ENCODE measurements around the gene ACTN4.

DNA sequence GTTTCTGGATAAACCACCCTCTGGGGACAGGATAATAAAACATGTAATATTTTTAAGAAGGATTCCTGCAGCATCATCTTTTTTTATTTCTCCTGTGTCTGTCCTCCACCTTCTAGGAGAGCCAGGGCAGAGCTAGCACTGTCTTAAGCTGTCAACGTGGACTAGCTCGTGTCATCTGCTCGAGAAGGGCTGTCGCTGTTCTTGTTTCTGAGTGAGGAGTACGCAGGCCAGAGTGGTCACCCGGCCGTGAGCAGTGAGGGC, 83.0 kb downstream of the ACTN4 start:
- TF ChIP-seq EZH2 (IDR thresholded peaks at IDR 0.05; ENCODE audit: borderline replicate concordance, low read depth, low read length, severe bottlenecking): no peak
- TF ChIP-seq, protein P1, sequence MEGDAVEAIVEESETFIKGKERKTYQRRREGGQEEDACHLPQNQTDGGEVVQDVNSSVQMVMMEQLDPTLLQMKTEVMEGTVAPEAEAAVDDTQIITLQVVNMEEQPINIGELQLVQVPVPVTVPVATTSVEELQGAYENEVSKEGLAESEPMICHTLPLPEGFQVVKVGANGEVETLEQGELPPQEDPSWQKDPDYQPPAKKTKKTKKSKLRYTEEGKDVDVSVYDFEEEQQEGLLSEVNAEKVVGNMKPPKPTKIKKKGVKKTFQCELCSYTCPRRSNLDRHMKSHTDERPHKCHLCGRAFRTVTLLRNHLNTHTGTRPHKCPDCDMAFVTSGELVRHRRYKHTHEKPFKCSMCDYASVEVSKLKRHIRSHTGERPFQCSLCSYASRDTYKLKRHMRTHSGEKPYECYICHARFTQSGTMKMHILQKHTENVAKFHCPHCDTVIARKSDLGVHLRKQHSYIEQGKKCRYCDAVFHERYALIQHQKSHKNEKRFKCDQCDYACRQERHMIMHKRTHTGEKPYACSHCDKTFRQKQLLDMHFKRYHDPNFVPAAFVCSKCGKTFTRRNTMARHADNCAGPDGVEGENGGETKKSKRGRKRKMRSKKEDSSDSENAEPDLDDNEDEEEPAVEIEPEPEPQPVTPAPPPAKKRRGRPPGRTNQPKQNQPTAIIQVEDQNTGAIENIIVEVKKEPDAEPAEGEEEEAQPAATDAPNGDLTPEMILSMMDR (IDR thresholded peaks at IDR 0.05; ENCODE audit: borderline replicate concordance, extremely low read depth, low read length, poor library complexity, severe bottlenecking): no peak

All from DND-41 (cell line).